ENCODE measurements around the gene KCMF1.

KCMF1 gene

DNA sequence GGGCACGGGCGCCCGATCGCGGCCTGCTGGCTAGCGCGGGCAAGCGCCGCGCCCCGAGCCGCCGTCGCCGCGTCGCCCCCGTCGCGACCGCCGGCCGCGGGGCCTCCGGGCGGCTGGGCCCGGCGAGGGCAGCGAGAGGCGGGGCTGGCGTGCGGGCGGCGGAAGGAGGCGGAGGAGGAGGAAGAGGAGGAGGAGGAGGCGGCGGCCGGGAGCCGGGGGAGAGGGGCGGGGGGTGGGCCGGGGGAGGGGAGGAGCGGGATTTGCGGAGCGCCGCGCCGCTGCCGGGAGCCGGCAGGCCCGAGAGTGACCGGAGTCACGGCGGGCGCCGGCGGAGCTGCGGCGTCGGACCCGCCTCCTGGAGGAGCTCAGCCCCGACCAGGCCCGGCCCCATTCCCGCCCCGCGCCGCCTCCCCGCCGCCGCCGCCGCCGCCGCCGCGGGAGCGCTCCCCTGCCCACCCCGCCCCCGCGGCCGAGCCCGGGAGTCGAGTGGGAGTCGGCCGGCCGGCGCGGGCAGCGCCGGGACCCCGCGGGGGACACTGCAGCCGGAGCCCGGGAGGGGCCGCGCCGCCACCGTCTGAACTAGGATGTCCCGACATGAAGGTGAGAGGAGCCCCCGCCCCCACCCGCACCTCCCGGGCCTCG is at the start of gene KCMF1:
KCMF1 (plus strand) TSS at position 294 of the 642 bp plus-strand sequence; CDS start at position 585, 291 bp downstream.
- peak within 1 kb of the TSS; percentile 81 for H3K4me3 ChIP-seq (ENCODE audit: low read length)
- DNase-seq (ENCODE audit: low read depth), result no peak
- TF ChIP-seq, protein P1, sequence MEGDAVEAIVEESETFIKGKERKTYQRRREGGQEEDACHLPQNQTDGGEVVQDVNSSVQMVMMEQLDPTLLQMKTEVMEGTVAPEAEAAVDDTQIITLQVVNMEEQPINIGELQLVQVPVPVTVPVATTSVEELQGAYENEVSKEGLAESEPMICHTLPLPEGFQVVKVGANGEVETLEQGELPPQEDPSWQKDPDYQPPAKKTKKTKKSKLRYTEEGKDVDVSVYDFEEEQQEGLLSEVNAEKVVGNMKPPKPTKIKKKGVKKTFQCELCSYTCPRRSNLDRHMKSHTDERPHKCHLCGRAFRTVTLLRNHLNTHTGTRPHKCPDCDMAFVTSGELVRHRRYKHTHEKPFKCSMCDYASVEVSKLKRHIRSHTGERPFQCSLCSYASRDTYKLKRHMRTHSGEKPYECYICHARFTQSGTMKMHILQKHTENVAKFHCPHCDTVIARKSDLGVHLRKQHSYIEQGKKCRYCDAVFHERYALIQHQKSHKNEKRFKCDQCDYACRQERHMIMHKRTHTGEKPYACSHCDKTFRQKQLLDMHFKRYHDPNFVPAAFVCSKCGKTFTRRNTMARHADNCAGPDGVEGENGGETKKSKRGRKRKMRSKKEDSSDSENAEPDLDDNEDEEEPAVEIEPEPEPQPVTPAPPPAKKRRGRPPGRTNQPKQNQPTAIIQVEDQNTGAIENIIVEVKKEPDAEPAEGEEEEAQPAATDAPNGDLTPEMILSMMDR (conservative IDR thresholded peaks at IDR 0.05; ENCODE audit: low read depth, low read length), result no peak

DNA sequence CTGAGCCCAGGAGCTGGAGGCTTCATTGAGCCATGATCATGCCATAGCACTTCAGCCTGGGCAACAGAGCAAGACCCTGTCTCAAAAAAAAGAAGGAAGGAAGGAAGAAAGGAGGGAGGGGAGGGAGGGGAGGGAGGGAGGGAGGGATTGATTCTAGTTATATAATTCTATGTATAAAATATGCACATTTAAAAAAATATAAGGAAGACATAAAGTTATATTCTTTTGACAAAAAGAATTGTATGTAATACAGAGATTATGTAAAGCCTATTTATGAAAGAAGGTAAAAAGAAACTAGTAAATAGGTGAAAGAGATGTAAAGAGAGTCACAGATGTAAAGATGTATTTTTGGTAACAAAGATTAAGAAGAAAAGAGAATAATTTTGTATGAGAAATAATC is 48.0 kb upstream of the KCMF1 start:
- H3K4me3 ChIP-seq (ENCODE audit: low read length), result no peak overlapping the region
- TF ChIP-seq, protein P1 (conservative IDR thresholded peaks at IDR 0.05; ENCODE audit: low read depth, low read length), result no peak
- no peak for DNase-seq (ENCODE audit: low read depth)

GRCh38 chr2:84924173-84925106 is 46.5 kb upstream of the KCMF1 start:
- H3K4me3 ChIP-seq (ENCODE audit: low read length), result no peak overlapping the region
- DNase-seq (ENCODE audit: low read depth), result no peak
- TF ChIP-seq, protein P1 (conservative IDR thresholded peaks at IDR 0.05; ENCODE audit: low read depth, low read length), result no peak

DNA sequence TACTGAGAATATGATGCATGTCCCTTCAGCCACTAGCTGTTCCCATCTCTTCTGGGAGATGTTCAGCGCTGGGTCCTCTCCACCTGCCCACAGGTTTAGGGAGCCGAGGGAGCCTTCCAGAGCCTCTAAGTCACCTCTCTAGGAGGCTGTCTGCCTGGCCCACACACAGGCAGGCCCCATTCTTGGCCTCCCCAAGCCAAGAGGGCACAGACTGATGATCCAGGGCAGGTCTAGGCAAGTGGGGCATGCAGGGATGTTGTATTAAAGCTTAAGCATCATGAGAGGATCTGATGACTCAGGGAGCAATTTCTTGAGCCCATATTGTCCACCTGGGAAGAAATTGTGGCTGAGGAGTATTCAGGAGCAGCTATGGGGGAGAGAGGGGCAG is 45.6 kb upstream of the KCMF1 start:
- no peak overlapping the region for H3K4me3 ChIP-seq (ENCODE audit: low read length)
- DNase-seq (ENCODE audit: low read depth), result no peak
- TF ChIP-seq, protein P1 (conservative IDR thresholded peaks at IDR 0.05; ENCODE audit: low read depth, low read length), result no peak

- TF ChIP-seq, protein P1 (conservative IDR thresholded peaks at IDR 0.05; ENCODE audit: low read depth, low read length), result peak; percentile 87
- DNase-seq (ENCODE audit: low read depth), result peak; percentile 68
- H3K4me3 ChIP-seq (ENCODE audit: low read length), result peak overlapping the region; percentile 47
These were observed 45.1 kb upstream of the KCMF1 start for GRCh38 chr2:84925724-84926376.

GRCh38 chr2:84927275-84927627 is 43.7 kb upstream of the KCMF1 start:
- no peak for DNase-seq (ENCODE audit: low read depth)
- H3K4me3 ChIP-seq (ENCODE audit: low read length), result no peak overlapping the region
- TF ChIP-seq, protein P1 (conservative IDR thresholded peaks at IDR 0.05; ENCODE audit: low read depth, low read length), result no peak

Measured in retinal pigment epithelial cell (primary cell).